Cerebellar nuclear complex (tissue), 1 donor: Measurements from ENCODE around the gene HKDC1.
"Not testable (repeated sequence)": the region's sequence is repeated elsewhere in the genome, so short reads cannot be mapped to it uniquely, and the experiment has no call there.

ENCODE experiments used
- DNase-seq, 2 experiments: peaks; one replicate each; lab custom pipeline; 2025; lab: John Stamatoyannopoulos, UW

Gene HKDC1

GRCh38 chr10:69278446-69278963, 58.4 kb downstream of the HKDC1 start, which contains the start of gene HK1:
Gene HK1 (plus strand): TSS chr10:69278496.
- DNase-seq, result no peak

- DNase-seq, result no peak
Observed at GRCh38 chr10:69279110-69279509, 59.0 kb downstream of the HKDC1 start.

- DNase-seq, result no peak
Observed at GRCh38 chr10:69281507-69282413, 61.6 kb downstream of the HKDC1 start.

- DNase-seq, result not testable (repeated sequence)
Observed at GRCh38 chr10:69284402-69284801, 64.3 kb downstream of the HKDC1 start.

GRCh38 chr10:69285699-69286098, 65.6 kb downstream of the HKDC1 start:
- no peak for DNase-seq

- no peak for DNase-seq
Observed at GRCh38 chr10:69287181-69287580, 67.0 kb downstream of the HKDC1 start.

- no peak for DNase-seq
Observed at GRCh38 chr10:69290993-69291392, 70.9 kb downstream of the HKDC1 start.

- DNase-seq, result no peak
Observed at GRCh38 chr10:69292459-69292858, 72.3 kb downstream of the HKDC1 start.

- DNase-seq, result no peak
Observed at GRCh38 chr10:69295027-69295636, 75.0 kb downstream of the HKDC1 start.

- DNase-seq, result no peak
Observed at GRCh38 chr10:69303632-69304051, 83.5 kb downstream of the HKDC1 start.

GRCh38 chr10:69306421-69306820, 86.3 kb downstream of the HKDC1 start:
- DNase-seq, result no peak

GRCh38 chr10:69307434-69307833, 87.3 kb downstream of the HKDC1 start:
- no peak for DNase-seq

GRCh38 chr10:69308304-69308703, 88.2 kb downstream of the HKDC1 start:
- not testable (repeated sequence) for DNase-seq

GRCh38 chr10:69311309-69311708, 91.2 kb downstream of the HKDC1 start:
- no peak for DNase-seq

- no peak for DNase-seq
Observed at GRCh38 chr10:69312528-69312927, 92.4 kb downstream of the HKDC1 start.

- no peak for DNase-seq
Observed at GRCh38 chr10:69315100-69315542, 95.0 kb downstream of the HKDC1 start.

- no peak for DNase-seq
Observed at GRCh38 chr10:69315610-69316312, 95.6 kb downstream of the HKDC1 start.

- DNase-seq, result no peak
Observed at GRCh38 chr10:69316313-69317059, 96.4 kb downstream of the HKDC1 start.
